Fibroblast of skin of scalp (primary cell): ENCODE results near the gene OR52H1.

ENCODE experiments used
- DNase-seq: peaks from one replicate; pipeline ENCODE4 v3.0.0-alpha.2; 2013

Gene OR52H1

GRCh38 chr11:5531053-5531831 is 17.1 kb downstream of the OR52H1 start:
- DNase-seq: no peak

DNA sequence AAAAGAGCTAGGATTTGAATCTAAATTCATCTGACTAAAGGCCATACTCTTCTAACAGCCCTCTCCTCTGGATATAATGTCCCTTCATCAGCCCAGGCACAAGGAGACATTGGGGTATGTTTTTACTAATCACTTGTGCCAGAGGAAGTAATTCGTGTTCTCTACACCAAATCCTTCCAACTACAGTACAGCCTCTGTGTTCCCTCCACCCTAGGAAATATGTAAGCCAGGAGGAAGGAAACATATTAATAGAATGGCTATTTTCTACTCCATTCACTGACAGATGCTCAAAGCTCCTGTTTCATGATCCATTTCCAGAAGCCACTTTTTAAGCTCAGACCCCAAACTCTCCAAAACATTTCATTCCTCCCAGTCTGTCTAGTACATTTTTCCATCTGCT is 19.8 kb downstream of the OR52H1 start:
- no peak for DNase-seq

DNA sequence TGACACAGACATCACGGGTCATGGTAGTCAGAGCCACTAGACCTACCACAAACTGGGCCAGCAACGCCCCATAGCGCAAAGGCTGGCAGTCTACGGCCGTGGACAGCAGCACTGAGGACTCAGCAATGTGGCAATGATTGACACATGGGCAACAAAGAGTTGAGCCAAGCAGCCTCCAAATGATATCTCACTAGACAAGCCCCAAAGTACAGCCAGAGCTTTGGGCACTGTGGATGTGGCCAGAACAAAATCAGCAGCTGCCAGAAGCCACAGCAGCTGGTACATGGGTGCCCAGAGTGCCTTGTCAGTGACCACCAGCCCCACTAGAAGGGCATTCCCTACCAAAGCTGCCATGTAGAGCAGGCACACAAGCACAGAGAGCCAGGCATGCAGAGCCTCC is 20.6 kb downstream of the OR52H1 start:
- DNase-seq: no peak

DNA sequence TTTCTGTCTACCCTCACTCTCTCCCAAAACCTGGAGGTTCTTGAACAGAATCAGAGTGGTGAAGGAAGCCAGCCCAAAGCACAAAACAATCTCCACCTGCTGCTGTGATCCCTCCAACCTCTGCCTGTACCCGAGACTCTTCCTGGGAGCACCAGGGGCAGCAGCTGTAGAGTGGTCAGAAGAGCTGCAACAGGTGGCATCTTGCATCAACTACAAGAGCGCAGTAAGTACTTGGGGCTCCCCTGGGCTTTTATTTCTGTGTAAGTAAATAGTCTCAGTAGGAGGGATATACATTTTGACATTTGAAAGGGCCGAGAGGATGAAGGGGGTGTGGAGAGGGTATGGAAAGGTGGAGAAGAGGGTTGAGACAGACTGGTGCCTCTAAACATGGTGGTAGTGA is 23.6 kb downstream of the OR52H1 start:
- no peak for DNase-seq

DNA sequence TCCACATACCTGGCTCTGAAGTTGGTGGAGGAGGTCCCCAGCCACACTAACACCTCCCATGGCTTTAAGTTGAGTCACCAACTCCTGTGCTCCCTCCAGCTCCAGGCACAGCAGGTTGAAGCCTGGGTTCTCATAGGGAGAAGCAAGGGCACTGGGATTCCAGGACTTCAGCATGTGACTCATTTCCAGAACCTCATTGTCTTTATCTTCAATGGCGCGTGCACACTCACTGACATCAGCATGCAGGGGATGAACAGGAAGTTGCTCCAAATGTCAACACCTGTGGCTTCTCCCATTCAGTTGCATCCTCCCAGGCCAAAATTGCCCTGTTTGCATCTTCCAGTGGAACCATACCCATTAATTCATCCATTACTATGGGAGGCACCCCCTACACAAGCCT is 26.0 kb downstream of the OR52H1 start:
- no peak for DNase-seq

DNA sequence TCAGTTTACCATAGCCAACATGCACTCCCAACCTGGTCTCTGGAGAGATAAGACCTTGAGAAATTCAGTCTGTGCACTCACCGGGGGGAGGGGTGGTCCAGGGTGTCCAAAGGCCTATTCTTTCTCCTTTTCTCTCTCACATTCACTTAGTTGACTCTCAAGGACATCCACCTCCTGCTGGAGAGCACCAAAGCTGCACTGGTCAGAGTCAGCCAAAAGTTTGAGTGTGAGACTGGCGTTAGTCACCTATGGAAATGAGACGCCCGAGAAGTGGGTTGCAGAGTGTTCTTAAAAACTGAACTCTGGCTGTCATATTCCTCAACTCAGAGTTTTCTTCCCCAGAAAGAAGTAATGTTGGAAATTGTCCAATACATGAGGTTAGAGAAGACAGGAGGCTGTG is 26.8 kb downstream of the OR52H1 start:
- DNase-seq: no peak

DNA sequence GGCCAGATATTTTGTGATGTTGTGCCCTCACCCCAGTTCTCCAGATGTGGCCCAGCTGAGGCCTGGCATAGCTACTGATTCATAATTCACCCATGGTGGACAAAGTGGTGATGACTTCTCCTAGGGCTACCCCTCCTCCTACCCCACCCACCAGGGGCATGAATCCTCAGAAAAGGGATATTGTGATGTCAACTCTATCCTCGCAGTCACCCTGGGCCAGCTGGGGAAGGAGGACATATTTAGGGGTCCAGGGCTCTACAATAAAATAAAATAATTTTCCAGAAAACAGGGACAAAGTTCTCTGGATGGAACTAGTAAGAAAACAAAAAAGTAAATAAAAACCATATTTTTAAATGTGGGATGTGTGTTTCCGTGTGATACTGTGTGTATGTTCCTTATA is 31.7 kb downstream of the OR52H1 start, which contains the start of gene UBQLNL:
TSS of gene UBQLNL (minus strand) at position 101 of the 400 bp plus-strand sequence. CDS start 258 bp downstream, outside the sequence.
- no peak for DNase-seq

DNA sequence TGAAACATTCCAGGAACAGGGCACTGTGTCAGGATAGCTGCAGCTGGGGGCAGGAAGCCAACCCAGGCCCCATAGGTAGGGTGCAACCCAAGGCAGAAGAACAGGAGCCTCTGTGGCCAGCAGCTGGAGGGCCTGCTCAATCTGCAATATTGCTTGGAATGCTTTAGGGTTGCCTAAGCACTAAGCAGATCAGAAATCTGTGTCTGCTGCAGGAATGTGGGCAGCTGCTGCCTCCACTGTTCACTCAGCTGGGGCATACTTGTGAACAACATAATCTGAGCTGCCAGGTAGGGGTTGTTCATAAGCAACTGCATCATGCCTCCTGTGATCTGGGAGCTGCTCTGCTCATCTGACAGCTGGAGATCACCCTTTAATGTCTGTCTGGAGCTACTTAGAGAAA is 33.5 kb downstream of the OR52H1 start:
- DNase-seq: no peak

- no peak for DNase-seq
These were observed 38.5 kb downstream of the OR52H1 start, which contains the start of gene UBQLN3 for GRCh38 chr11:5509803-5510202. TSS of gene UBQLN3 (minus strand) at chr11:5509957. CDS start at chr11:5509558, 399 bp downstream.

DNA sequence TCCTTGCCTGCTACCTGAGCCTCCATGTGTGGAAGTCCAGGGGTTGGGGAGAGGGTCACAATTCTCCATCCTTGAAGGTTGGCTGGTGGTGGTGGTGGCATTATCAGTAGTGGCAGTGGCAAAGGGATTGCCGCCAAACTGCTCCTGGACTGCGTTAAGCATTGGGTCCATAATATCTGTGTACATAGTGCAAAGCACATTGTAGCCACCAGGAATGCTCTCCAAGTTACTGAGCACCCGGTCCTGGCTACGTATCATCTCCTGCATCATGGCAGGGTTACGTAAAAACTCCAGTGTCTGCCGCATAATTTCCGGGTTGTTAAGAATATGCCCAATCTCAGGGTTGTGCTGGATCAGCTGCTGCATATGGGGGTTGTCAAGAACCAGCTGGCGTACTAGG is 39.7 kb downstream of the OR52H1 start:
- no peak for DNase-seq

GRCh38 chr11:5507933-5508305 is 40.4 kb downstream of the OR52H1 start:
- DNase-seq: no peak

DNA sequence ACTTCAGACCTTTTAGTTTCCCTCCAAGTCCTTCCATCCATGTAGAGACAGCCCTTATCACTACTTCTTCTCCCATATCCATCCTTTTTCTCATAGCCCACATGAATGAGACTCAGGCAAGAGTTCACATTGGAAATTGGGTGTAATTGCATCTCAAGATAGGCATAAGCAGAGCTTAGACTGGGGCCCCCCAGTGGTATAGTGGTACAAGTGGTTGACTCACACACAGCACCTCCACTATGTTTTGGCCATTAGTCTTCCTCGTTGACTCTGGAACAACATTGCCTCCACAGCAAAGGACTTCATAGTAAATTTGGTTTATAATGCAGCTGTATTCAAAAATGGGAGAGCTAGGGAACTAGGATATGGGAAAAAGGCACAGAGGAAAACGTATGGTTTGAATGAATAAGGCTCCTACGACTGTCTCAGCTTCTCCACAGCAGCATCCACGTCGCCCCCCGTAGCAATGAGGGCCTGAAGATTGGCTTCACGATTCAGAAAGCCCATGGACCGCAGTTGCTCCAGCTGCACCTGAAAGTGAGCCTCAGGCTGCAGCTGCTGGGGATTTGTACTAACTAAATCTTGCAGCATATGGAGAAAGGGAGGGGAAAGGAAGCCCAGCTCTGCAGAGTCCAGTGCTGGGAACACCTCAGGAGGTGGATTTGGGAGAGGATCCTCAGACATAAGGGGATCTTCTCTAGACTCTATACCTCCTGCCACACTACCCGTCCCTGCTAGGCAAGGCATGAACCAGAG is 41.0 kb downstream of the OR52H1 start:
- DNase-seq: no peak

GRCh38 chr11:5505363-5506048 is 42.8 kb downstream of the OR52H1 start:
- no peak for DNase-seq

DNA sequence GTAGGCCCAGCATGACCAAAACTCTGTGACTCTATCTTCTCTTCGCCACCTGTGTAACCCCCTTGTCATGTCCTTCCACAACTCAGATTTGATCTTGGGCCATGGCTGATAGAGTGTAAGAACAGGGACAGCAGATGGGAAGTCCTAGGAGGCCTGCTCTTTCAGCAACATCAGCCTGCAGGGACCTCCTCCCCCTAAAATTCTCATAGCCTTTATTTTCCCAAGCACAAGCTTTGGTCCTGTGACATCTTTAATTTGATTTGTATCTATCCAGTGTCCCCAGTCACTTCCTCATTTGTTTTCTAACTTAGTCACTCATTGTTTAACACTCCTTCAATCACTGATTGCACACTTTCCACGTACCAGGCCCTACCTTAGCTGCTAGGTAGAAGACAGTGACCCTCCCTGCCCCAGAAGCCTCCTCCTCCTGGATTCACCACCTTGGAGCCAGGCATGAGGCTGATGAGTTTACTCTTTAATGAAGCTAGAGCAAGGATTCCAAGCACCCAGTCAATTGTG is 43.9 kb downstream of the OR52H1 start:
- DNase-seq: no peak

DNA sequence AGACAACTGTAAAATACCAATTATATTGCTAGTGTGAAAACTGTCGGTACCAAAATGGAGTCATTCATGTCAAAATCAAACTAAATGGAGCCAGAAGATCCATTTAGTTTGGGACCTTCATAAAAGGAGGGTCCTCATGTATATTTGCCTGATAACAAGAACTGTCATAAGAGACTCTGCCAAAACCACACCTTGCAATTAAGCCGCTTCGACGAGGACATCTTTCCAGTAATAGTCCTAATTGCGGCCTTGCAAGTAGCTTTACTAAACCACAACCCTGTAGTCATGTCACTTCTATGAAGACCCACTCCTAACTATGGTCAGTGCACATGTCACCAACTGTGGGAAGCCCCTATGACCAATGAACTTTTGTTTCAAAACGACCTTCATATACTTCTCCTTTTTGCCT is 47.9 kb downstream of the OR52H1 start:
- no peak for DNase-seq

DNA sequence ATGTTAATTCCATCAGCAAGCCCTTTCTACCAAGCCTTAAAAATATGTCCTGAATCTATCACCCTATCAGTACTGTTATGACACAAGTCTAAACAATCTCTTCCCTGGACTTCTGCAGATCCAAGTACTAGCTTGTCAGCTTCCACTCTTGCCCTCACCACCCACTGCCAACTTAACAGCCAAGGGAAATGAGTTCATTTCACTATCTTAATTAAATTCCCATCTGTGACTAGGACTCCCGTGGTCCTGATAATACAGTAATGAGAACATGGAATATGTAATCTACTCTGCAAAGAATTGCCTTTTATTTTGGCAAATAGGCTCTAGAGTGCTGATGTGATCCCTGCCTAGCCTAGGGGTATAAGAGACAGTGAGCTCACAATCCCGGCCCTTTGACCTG is 48.7 kb downstream of the OR52H1 start:
- no peak for DNase-seq
